HEK293T (cell line): ENCODE measurements around the gene ARL4D.
A peak's percentile ranks its signal among the peaks of the same experiment; 100 is the strongest.

Experiments
- CTCF ChIA-PET: fragments of 350-600 bp; formaldehyde crosslinking; extraction: SDS; loops from one replicate; lab custom pipeline; 2021; ENCODE audit warnings: antibody characterized with exemption, inconsistent platforms; lab: Yijun Ruan, JAX
- POLR2A ChIA-PET: fragments of 350-600 bp; formaldehyde crosslinking; extraction: SDS; loops from one replicate; lab custom pipeline; 2020; ENCODE audit warnings: antibody characterized with exemption, inconsistent platforms; lab: Yijun Ruan, JAX
- DNase-seq: peaks from one replicate; pipeline ENCODE4 v3.0.0; 2012; ENCODE audit warnings: mixed read lengths; ENCODE audit errors: extremely low spot score
- ARNT ChIP-seq: fragments of 450-650 bp; IDR thresholded peaks from 2 replicates; pipeline ENCODE4 v1.6.1; 2017; ENCODE audit warnings: mild to moderate bottlenecking
- BHLHE40 ChIP-seq: fragments of 450-650 bp; IDR thresholded peaks from 2 replicates; pipeline ENCODE4 v1.6.1; 2016; ENCODE audit warnings: mild to moderate bottlenecking, moderate library complexity, borderline replicate concordance
- CTBP1 ChIP-seq: fragments of 450-650 bp; IDR thresholded peaks from 2 replicates; pipeline ENCODE4 v1.6.1; 2016; ENCODE audit warnings: borderline replicate concordance
- ELF4 ChIP-seq: fragments of 450-650 bp; IDR thresholded peaks from 2 replicates; pipeline ENCODE4 v1.6.1; 2017; ENCODE audit warnings: antibody characterized with exemption
- FOXA1 ChIP-seq: fragments of 450-650 bp; IDR thresholded peaks from 2 replicates; pipeline ENCODE4 v1.6.1; 2016; ENCODE audit warnings: mild to moderate bottlenecking
- FOXK2 ChIP-seq: fragments of 450-650 bp; IDR thresholded peaks from 2 replicates; pipeline ENCODE4 v1.6.1; 2016; ENCODE audit warnings: mild to moderate bottlenecking
- FOXM1 ChIP-seq: fragments of 450-650 bp; IDR thresholded peaks from 2 replicates; pipeline ENCODE4 v1.6.1; 2017; ENCODE audit warnings: mild to moderate bottlenecking, borderline replicate concordance
- HDGF ChIP-seq: fragments of 450-650 bp; IDR thresholded peaks from 2 replicates; pipeline ENCODE4 v1.6.1; 2017; ENCODE audit warnings: antibody characterized with exemption, borderline replicate concordance
- L3MBTL2 ChIP-seq: fragments of 450-650 bp; conservative IDR thresholded peaks from 2 replicates; pipeline ENCODE4 v1.6.1; 2016; ENCODE audit warnings: mild to moderate bottlenecking
- LEF1 ChIP-seq: fragments of 450-650 bp; IDR thresholded peaks from 2 replicates; pipeline ENCODE4 v1.6.1; 2017; ENCODE audit warnings: mild to moderate bottlenecking, borderline replicate concordance
- NFRKB ChIP-seq: fragments of 450-650 bp; IDR thresholded peaks from 2 replicates; pipeline ENCODE4 v1.6.1; 2016; ENCODE audit warnings: mild to moderate bottlenecking, moderate library complexity
- PKNOX1 ChIP-seq: fragments of 450-650 bp; IDR thresholded peaks from 2 replicates; pipeline ENCODE4 v1.6.1; 2016
- SP1 ChIP-seq: fragments of 450-650 bp; IDR thresholded peaks from 2 replicates; pipeline ENCODE4 v1.6.1; 2017
- SUZ12 ChIP-seq: fragments of 450-650 bp; IDR thresholded peaks from 2 replicates; pipeline ENCODE4 v1.6.1; 2016; ENCODE audit warnings: mild to moderate bottlenecking
- TARDBP ChIP-seq: fragments of 450-650 bp; IDR thresholded peaks from 2 replicates; pipeline ENCODE4 v1.6.1; 2016
- ZNF384 ChIP-seq: fragments of 450-650 bp; IDR thresholded peaks from 2 replicates; pipeline ENCODE4 v1.6.1; 2016

The ARL4D gene

DNA sequence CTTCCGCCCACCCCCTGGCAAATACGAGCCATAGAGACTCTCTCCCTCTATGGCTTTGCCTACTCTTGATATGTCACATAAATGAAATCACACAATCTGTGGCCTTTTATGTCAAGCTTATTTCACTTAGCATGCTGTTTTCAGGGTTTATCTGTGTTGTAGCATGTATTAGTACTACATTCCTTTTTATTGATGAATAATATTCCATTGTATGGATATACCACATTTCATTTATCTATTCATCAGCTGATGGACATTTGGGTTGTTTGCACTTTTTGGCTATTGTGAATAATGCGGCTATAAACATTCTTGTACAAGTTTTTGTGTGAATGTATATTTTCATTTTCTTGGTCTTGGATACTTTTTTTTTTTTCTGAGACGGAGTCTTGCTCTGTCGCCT lies 48.0 kb downstream of the ARL4D start:
- no peak for DNase-seq
- ChIA-PET POLR2A (no interaction called here), CTCF (interaction anchor here (1.2 kb wide), 1 partner anchor 37 kb away, joined by 3 read pairs; the partner anchor contains the start of gene DHX8)
- no peak for TF ChIP-seq CTBP1
- TF ChIP-seq PKNOX1, result no peak
- TF ChIP-seq FOXK2, result no peak
- no peak for TF ChIP-seq ZNF384
- no peak for TF ChIP-seq ARNT
- TF ChIP-seq LEF1, result no peak
- no peak for TF ChIP-seq L3MBTL2
- TF ChIP-seq SP1, result no peak
- no peak for TF ChIP-seq FOXA1
- no peak for TF ChIP-seq BHLHE40
- no peak for TF ChIP-seq ELF4

DNA sequence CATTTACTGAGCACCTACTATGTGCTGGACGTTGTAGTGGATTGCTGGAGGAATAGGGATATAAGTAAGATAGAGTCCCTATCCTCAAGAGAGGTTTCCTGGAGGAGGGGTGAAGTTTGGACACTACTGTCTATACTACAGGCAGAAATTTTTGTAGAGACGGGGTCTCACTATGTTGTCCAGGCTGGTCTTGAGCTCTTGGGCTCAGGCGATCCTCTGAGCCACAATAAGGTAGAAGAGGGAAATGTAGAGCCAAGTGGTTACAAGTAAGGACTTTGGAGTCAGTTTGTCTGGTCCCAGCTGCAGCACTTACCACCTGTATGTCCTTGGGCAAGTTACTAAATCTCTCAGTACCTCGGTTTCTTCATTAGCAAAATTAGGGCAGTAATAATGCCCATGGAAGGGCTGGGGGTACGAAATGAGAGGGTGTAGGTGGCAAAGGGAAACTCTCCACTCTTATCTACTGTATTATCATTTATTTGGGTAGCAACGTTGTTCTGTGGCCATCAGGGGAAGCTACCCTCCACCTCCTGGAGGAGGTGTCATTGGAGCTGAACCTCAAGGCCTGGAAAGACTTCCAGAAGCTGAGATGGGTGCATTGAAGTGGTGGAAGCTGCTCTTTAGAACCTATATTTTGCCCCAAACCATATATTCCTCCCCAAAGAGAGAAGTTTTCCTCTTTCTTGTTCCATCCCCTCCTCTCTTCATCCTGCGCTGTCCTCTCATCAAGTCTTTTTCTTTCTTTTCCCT lies 50.1 kb downstream of the ARL4D start:
- TF ChIP-seq FOXA1 (no peak), PKNOX1 (no peak), NFRKB (no peak), SP1 (no peak), FOXM1 (no peak), TARDBP (no peak), ZNF384 (no peak), L3MBTL2 (no peak), ELF4 (no peak), BHLHE40 (no peak), ARNT (no peak), SUZ12 (no peak), LEF1 (no peak), HDGF (no peak), CTBP1 (no peak), FOXK2 (no peak)
- POLR2A ChIA-PET, result interaction anchor here (1.2 kb wide), 1 partner anchor 81 kb away, joined by 3 read pairs; no protein-coding TSS in a partner anchor
- CTCF ChIA-PET, result no interaction called here
- no peak for DNase-seq

DNA sequence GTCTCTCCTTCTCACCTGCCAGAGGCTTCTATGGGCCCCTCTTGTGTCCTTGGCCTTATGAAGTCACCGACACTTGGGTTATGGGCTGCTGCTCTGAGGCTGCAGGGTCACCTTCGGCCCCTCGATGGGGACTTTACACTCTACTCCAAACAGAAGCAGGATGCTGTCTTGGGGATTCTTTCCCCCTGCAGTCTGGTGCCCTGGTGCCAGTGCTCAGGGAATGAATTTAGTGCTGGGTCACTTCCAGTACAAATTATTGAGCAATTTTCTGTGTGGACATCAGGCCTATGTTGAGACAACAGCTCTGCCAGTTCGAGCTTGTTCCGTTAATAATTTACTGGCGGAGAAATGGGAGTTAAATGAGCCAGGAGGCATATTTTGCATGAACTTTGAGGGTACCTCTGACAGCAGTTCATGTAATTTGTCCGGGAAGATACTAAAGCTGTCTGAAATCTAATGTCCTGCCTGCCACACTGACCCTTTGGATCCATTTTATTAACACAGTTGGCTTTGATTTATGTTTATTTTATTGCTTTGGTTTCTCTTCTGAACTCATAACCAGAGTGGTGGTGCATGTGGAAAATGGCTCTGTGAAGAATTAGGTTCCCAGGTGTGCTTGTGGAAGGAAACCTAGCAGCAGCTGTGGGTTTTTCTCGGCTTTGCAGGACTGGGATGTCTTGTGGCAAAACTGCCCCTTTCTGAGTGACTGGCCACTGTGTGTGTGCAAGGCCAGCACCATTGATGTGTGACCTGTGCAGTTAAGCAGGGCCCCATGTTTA lies 50.9 kb downstream of the ARL4D start:
- DNase-seq, result no peak
- ChIA-PET POLR2A (interaction anchor here (1.2 kb wide), 1 partner anchor 82 kb away, joined by 3 read pairs; no protein-coding TSS in a partner anchor), CTCF (no interaction called here)
- peak; percentile 43; the same call in 1 of the 2 replicates for TF ChIP-seq PKNOX1
- TF ChIP-seq CTBP1, result no peak
- no peak for TF ChIP-seq SUZ12
- no peak for TF ChIP-seq ARNT
